ENCODE measurements around the gene SFMBT2.

Gene SFMBT2

GRCh38 chr10:7264313-7264756, 146.5 kb downstream of the SFMBT2 start:
- no peak for DNase-seq (ENCODE audit: low read depth in 2 of 2)

GRCh38 chr10:7263616-7264015, 147.2 kb downstream of the SFMBT2 start:
- no peak for DNase-seq (ENCODE audit: low read depth in 2 of 2)

GRCh38 chr10:7261351-7261750, 149.5 kb downstream of the SFMBT2 start:
- DNase-seq (ENCODE audit: low read depth in 2 of 2) = no peak

DNA sequence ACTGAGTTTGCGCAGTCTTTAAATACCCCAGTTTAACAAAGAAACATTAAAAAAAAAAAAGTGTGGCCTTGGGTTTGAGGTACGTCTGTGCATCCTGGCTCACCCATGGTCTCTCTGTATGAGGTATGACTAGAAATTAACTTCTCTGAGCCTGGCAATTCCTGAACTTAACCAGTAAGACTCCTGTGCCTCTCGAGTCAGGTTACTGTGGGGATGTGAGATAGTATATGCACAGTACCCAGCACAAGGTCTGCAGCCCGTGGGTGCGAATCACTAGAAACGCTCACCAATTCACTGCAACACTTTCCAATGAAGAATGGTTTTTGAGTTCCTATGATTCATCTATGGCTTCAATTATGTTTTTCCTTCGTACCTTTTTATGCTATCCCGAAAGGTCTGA, 149.9 kb downstream of the SFMBT2 start:
- DNase-seq (ENCODE audit: low read depth in 2 of 2) = no peak

GRCh38 chr10:7260412-7260900, 150.4 kb downstream of the SFMBT2 start:
- DNase-seq (ENCODE audit: low read depth in 2 of 2) = no peak

GRCh38 chr10:7258948-7259523, 151.8 kb downstream of the SFMBT2 start:
- peak; percentile 43 to 57 for DNase-seq (ENCODE audit: low read depth in 2 of 2)

DNA sequence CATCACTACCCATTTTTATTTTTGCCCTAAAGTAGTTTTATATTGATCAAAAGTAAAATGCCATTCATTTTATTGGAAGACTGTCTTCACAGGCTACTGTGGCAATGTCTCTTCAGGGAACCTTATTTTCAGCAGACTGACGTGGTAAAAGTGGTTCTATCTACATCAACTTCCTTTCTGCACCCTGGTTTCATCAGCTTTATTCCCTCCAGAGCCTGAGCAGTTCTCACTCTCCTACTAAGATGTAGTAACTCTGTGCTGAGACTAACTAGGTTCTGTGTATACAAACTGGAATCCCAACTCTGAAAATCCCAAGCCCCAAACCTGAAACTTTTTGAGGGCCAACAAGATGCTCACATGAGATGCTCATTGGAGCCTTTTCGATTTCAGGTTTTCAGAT, 155.3 kb downstream of the SFMBT2 start:
- no peak for DNase-seq (ENCODE audit: low read depth in 2 of 2)

DNA sequence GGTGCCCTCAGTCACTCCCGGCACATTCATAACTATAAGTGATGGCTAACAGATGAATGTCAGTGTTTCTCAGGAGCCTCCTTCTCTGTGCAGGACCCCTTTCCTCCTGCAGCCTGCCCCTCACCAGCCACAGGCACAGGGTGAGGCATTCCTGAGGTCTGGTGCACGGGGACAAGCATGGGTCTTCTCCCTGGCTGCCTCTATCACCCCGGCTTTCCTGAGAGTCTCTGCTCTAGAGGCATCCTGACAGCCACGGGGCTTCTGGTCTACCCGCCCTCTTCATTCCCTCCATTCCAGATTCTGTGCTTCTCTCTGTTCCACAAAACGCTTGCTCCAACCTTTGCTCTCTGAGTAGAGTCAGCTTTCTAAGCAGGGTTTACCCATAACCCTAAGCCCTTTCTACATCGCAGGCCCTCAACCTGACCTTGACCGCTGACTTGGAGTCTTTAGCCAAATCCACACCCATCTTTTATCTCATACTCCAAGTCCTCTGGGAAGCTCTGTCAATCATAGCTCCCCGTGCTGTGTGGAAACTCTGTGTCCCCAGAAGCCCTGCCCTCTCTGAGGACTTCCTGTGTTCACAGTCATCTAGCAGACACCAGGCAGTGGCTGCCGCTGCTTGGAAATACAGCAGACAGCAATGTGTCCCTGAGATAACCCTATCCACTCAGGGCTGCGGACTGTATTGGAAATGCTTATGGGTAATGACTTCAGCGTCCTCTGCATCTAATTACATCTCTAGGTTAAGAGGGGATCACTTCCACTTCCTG, 159.0 kb downstream of the SFMBT2 start:
- DNase-seq (ENCODE audit: low read depth in 2 of 2) = no peak

DNA sequence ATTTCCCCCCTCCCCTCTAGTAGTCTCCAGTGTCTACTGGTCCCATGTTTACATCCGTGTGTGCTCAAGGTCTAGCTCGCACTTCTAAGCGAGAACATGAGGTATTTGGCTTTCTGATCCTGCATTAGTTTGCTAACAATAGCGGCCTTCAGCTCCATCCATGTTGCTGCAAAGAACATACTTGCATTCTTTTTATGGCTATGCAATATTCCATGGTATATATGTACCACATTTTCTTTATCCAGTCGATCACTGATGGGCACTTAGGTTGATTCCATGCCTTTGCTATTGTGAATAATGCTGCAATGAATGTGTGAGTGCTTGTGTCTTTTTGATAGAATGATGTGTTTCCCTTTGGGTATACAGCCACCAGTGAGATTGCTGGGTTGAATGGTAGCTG, 160.6 kb downstream of the SFMBT2 start:
- no peak for DNase-seq (ENCODE audit: low read depth in 2 of 2)

- DNase-seq (ENCODE audit: low read depth in 2 of 2) = no peak
These were observed 162.2 kb downstream of the SFMBT2 start for GRCh38 chr10:7248585-7249164.

GRCh38 chr10:7248148-7248547, 162.7 kb downstream of the SFMBT2 start:
- no peak for DNase-seq (ENCODE audit: low read depth in 2 of 2)

GRCh38 chr10:7245505-7245904, 165.3 kb downstream of the SFMBT2 start:
- DNase-seq (ENCODE audit: low read depth in 2 of 2) = no peak

- DNase-seq (ENCODE audit: low read depth in 2 of 2) = no peak
These were observed 167.0 kb downstream of the SFMBT2 start for GRCh38 chr10:7243873-7244272.

DNA sequence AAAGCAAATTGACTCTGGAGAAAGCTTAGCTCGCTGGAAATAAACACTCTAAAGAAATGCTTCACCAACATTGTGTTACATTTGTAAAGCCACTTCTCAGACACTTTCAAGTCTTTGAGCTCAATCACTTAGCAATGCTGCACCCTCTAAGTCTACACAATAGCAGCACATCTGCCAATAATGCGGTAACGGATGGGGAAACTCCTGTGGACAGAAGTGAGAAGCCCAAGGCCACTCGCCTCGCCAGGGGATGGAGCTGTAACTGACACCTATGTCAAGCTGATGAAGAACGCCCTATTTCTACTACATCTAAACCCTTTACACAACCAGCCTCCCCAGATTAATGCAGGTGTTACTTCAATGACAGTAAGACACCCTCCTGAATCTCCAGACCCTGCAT, 167.7 kb downstream of the SFMBT2 start:
- DNase-seq (ENCODE audit: low read depth in 2 of 2) = no peak

DNA sequence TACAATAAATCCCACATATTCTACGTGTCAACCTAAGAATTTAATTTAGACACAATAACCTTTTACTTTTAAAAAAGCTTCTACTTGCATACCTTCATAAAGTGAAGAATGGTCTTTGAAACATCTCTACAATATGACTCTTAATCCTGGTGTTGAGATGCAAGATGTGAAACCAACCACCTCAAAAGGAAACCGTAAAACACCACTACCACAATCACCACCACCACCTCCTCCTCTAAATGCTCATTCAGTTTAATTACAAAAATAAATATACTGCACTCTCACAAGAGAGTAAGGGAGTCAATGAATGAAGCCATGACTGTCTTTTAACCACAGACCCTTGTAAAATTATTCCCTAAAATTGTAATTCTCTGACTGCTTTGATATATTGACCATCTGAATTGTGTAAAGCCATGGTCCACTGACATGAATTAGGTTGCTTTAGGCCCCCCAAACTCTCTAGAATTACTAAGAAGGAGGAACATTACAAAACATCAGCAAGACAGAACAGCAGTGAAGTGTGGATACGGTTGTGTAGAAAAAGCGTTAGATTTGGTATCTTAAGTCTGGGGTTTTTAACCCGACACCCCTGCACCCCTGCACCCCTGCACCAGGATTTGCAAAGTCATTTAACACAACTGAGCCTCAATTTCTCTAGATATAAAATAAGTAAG, 171.4 kb downstream of the SFMBT2 start:
- DNase-seq (ENCODE audit: low read depth in 2 of 2) = no peak

- DNase-seq (ENCODE audit: low read depth in 2 of 2) = no peak
These were observed 175.5 kb downstream of the SFMBT2 start for GRCh38 chr10:7235376-7235775.

DNA sequence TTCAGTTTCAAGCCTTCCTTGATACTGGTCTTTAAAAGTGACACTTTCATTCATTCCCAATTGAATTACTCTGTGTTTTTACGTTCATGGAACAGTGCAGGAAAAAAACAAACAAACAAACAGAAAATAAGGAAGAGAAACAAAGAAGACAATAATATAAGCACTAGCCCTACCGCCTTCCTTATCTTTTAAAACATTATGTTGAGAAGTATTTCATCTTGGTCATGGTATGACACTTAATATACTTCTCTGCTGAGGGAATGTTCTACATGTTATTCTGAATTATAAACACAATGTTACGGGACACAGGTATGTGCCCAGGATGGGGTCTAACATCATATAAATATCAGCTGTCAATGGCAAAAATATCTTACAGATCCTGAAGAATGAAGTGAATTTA, 176.7 kb downstream of the SFMBT2 start:
- DNase-seq (ENCODE audit: low read depth in 2 of 2) = no peak

DNA sequence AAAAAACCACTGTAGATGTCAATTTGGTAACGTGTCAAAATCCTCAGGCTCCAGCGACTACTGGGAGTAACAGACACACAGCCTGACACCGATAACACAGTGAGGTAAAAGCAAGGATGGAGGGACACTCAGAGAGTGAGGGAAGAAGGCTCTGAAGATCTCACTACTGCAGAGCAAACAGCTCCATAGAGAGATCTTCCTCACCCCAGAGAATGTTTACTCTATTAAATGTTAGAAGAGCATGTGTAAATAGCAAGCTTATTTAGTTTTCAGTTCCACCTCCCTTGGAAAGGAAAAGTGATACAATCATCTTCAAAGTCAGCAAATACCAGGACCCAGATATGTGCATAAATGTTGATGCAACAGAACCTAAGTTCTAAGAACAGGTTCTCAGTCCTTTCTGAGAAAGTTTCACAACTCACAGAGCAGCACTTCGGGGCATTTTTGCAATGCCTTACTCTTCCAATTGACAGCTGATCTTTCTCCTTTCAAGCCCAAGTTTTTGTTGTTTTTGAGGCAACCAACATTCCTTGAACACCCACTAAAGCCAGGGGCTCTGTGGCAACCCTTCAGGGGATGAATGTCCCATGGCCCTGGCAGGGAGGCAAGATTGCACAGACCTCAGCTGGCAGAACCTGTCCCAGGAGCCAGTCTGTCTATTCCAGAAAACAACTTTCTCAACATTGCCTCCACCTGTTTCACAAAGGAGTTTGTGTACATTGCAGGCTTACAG, 177.4 kb downstream of the SFMBT2 start:
- no peak for DNase-seq (ENCODE audit: low read depth in 2 of 2)

DNA sequence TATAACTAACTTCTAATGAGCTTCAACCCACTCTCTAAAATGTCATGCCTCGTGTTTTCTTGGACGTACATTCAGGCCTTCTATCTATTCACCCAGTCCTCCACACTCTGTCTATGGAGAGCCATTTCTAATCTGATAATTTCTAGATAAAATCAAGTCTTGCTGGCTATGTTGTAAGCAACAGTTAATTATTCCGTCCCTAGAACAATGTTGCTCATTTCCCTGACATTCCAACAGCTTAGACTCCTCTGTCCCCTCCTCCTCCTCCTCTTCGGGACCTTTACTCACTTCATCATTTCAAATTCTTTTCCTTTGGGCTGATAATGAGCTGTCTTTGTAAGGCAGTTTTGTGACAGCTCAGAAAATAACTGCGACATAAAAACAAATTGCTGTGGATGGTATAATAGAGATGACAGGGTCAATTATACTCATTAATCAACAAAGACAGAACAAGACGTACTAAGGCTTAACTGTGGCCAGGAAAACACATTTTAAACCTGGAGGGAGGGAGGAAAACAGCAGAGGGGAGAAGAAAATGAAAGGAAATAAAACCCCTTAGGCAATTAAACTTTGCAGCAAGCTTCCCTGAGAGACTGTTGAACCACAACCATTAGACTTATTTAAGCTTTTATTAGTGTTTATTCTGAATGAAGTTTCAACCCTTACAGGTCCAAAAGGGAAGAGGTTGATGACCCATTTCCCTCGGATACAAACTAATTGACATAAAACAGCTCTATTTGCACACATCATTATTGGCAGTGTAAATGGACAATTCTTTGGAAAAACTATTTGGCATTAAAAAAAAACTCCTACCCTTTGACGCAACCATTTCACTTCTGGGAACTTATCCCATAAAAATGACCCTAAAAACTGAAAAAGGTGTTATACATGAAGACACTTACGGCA, 179.1 kb downstream of the SFMBT2 start:
- no peak for DNase-seq (ENCODE audit: low read depth in 2 of 2)

DNA sequence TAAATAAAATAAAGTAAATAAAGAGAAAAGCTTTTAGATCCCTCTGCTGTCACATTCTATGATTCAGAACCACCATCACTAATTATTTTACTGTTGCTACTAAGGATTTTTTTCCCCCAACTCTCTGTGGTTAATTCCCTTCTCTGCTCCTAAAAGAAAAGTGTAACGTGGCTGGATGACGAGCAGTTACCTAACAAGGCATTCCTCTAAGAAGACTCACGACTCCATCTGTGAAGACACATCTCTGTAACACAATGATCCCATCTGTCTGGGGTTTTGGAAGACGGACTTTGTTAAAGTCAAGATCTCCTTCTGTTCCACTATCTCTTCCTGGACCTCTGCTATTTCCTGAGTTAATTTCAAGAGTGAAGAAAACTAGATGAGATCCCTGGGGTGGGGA, 179.9 kb downstream of the SFMBT2 start:
- DNase-seq (ENCODE audit: low read depth in 2 of 2) = no peak

DNA sequence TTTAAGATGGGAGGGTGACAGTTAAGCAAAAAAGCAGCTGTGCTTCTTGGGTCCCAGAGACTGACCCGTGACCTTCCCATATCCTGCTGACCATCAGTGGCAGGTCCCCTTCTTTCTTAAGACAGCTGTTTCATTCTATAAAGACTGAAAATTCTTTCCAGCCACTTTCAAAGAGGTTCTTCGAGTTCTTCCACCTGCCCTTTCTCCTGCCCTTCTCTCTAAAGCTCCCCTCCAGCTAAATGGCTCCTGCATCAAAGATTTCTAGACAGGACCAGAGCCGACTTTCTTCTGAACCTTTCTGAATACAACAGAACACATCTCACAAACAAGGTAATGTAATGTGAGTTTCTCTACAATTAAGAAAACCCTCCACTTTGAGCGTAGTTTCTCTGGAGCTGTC, 180.8 kb downstream of the SFMBT2 start:
- DNase-seq (ENCODE audit: low read depth in 2 of 2) = no peak

Measured in stimulated activated CD8-positive, alpha-beta memory T cell treated with anti-CD3 and anti-CD28 coated beads, Interleukin-2, amount 100 ng/mL, for 1 hour (primary cell).